Stimulated activated CD4-positive, alpha-beta T cell treated with anti-CD3 and anti-CD28 coated beads, Interleukin-2, amount 100 ng/mL, for 4 hours (primary cell): ENCODE results near the gene EFNB2.

Experiments
- DNase-seq: peaks from one replicate; pipeline ENCODE4 v3.0.0-alpha.2; 2020; ENCODE audit warnings: low read depth

The EFNB2 gene, protein sequence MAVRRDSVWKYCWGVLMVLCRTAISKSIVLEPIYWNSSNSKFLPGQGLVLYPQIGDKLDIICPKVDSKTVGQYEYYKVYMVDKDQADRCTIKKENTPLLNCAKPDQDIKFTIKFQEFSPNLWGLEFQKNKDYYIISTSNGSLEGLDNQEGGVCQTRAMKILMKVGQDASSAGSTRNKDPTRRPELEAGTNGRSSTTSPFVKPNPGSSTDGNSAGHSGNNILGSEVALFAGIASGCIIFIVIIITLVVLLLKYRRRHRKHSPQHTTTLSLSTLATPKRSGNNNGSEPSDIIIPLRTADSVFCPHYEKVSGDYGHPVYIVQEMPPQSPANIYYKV

DNA sequence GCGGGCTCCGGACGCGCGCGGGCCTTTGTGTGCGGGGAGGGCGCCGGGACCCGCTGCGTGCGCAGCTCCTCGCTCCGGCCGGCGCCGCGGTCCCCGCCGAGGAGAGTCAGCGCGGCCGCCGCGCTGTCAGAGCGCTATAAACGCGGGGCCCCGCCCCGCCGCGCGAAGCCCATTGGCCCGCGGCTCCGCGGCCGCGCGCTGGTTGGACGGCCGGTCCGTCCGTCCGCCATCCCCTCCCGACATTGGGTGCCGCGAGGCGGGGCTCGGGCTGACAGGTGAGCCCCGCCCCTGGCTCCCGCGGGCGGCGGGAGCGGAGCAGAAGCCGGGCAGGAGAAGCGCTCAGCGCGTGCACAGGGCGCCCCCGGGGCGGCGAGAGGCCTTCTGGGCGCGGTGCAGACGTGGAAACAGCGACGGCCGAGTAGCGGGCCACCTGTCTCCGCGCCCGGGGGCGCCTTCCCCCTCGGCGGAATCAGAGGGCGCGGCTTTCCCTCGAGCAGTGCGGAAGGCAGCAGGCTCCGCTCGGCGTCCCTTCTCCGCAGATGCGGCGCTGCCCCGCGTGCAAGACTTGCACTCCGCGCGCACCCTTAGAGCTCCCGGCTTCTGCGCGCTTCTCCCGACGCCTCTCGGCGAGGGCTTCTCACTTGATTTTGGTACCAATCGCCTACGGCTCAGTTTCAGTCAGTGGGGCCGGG is at the start of gene EFNB2:
TSS of gene EFNB2 (minus strand) at position 111 of the 692 bp plus-strand sequence. CDS start 698 bp downstream, outside the sequence.
- peak; percentile 81 for DNase-seq

DNA sequence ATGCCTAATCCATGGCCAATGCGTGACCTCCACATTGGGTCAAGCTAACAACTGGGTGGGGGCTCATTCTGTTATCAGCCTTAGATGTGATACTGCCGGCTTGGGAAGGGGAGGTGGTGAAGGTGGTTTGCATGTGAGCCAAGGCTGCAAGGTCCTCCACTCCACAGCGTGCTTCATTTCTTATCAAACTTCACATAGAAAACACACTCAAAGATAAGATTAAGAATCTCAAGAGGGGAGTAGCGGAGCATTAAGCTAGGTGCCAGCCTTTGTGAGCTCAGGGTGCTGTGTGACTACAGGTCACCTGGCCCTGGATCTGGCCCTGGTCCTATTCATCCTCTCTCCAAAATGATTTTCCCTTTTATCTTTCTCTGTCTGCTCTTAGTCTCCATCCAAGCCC is 45.8 kb upstream of the EFNB2 start:
- DNase-seq = no peak

DNA sequence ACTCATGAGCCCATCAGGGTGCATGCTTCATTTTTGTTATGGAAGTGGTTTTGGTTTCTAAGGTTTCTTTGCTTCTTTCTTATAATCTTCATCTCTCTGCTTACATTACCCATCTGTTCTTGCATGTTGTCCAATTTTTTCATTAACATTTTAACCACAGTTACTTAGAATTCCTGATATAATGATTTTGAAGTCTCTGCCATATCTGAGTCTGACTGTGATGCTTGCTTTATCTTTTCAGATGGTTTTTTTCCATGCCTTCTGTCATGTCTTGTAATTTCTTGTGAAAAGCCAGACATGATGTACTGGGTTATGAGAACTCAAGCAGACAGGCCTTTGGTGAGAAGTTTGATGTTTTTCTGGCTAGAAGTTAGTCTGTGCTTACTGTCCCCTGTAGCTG is 40.4 kb upstream of the EFNB2 start:
- DNase-seq = no peak

DNA sequence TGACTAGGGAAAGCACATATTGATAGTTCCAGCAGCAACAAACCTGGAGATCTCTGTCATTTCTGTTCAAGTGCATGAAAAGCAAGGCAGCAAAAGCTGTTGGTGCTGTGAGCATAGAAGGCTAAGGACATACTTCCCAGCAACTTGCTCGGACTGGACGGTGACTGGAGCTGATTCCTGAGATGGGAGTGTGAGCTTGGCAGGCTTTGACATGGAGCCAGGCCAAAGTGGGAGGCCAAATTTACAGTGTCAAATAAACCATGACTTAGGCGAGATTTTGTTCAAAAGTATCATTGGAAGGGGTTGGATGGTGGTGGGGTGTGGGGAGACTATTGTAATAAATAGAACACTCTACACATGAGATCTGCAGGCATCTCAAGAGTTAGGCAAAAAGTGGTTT is 38.4 kb upstream of the EFNB2 start:
- no peak for DNase-seq

DNA sequence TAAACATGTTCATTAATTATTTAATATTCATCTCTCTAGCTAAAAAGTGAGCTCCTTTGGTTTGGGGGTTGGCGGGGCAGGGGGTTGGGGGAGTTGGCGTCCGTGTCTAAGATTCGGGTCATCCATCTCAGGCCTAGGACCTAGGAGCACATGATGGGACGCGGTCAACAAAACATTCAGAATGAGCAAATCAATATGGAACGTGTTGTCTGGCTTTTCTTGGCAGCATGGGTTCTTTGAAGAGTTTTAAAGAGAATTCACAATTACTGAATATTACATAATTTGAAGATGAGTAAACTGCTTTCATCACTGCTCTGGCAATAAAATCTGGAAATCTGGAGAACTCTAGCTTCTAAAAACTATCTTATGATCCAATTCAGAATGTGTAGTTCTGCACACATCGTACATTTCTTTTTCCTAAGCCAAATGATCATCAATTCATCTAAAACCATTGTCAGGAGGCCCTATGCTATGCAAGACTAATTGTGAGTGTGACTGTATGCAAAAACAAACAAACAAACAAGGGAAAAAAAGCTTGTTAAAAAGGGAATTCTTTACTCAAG is 37.9 kb upstream of the EFNB2 start:
- DNase-seq = no peak

DNA sequence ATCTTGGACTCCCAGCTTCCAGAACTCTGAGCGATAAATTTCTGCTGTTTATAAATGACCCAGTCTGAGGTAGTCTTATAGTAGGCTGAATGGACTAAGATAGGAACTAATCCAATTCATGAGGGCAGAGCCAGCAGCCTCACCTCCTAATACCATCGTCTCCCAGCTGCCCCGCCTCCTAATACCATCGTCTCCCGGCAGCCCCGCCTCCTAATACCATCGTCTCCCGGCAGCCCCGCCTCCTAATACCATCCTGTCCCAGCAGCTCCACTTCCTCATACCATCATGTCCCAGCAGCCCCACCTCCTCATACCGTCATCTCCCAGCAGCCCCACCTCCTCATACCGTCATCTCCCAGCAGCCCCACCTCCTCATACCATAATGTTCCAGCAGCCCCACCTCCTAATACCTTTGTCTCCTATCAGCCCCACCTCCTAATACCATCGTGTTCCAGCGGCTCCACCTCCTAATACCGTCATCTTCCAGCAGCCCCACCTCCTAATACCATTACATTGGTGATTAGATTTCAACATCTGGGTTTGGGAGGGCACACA is 34.9 kb upstream of the EFNB2 start:
- DNase-seq = peak; percentile 71

DNA sequence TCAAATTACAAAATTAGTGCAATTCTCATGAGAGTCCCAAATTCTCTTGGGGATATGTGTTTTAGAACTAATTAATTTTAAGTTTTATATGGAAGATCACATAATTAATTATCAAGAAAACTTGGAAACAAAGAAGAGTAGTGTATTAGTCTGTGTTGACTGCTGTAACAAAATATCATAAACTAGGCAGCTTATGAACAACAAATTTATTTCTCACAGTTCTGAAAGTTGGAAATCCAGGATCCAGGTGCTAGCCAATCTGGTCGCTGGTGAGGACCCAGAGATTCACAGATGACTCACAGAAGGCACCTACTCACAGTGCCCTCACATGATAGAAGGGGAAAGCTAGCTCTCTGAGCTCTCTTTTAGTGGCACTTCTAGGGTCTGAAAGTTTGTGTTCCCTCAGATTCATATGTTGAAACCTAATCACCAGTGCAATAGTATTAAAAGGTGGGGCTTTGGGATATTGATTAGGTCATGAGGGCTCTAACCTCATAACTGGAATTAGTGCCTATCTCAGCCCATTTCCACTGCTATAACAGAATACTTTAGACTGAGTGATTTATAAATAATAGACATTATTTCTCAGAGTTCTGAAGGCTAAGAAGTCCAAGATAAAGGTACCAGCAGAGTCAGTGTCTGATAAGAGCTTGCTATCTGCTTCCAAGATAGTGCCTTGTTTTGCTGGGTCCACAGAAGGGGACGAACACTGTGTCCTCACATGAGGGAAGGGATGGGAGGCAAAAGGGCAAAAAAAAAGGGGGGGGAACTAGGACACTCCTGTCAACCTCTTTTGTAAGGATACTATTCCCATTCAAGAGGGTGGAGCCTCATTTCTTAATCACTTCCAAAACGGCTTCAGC is 34.0 kb upstream of the EFNB2 start:
- DNase-seq = no peak

DNA sequence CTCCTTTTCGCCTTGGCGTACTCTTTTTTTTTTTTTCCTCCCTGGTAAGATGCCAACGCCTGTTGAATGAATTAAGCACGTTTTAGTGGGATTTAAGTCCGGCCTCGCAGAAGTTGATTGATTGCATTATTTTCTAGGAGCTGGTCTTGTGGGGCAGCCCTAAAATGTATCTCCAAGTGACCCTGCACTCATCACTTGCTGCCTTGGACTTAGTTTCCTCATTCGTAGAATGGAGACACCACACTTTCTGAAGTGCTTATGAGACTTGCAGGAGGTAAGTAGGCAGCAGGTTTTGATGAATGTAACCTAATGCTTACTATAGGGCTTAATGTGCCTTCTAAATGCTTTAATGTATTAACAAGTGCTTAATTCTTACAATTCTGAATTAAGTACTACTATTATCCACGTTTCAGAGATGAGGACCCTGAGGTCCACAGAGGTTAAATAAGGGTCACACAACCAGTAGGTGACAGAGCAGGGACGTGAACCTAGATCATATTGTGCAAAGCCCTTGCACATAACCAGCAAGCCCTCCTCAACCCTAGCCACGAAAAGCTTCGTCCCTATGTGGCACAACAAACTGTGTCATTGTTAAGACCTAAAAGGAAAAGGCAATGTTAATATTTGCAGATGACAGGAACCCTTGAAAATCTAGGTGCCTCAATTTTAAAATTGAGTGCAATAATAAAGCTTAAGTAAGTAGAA is 33.0 kb upstream of the EFNB2 start:
- no peak for DNase-seq

DNA sequence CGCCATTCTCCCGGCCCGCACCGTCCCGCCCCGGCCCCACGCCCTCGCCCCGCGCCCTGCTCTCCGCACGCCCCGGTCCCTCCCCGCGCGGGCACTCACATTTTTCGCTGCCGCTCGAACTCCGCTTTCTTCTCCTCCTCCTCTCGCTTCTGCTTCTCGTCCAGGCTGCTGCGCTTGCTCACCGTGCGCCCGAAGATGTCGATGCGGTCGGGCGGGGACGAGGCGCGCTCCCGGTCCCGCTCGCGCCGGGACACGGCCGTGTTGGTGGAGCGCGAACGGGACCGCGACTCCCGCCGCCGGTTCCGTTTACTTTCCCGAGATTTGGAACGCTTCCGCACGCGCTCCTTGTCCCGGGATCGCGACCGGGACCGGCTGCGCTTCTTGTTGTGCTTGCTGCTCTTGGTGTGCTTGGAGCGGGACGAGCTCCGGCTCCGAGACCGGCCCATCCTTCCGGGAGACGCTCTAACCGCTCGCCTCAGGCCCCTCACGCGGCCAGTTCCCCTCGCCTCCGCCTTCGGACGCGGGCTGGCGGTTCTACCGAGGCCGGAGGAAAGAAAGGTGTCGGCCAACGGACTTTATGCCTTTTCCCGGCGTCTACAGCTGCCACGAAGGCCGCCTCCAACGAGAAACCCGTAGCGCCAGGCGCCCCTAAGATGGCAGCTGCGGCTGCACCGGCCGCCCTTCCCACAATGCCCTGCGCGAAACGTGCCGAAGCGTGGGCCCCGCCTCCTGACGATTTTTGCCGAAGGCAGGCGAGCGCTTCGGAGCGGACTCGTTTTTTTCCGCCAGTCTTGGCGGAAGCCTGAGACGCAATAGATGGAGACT is 32.2 kb upstream of the EFNB2 start, which contains the start of gene ARGLU1:
TSS of gene ARGLU1 (minus strand) at position 664 of the 825 bp plus-strand sequence. CDS start at position 446, 218 bp downstream.
- DNase-seq = peak; percentile 93

DNA sequence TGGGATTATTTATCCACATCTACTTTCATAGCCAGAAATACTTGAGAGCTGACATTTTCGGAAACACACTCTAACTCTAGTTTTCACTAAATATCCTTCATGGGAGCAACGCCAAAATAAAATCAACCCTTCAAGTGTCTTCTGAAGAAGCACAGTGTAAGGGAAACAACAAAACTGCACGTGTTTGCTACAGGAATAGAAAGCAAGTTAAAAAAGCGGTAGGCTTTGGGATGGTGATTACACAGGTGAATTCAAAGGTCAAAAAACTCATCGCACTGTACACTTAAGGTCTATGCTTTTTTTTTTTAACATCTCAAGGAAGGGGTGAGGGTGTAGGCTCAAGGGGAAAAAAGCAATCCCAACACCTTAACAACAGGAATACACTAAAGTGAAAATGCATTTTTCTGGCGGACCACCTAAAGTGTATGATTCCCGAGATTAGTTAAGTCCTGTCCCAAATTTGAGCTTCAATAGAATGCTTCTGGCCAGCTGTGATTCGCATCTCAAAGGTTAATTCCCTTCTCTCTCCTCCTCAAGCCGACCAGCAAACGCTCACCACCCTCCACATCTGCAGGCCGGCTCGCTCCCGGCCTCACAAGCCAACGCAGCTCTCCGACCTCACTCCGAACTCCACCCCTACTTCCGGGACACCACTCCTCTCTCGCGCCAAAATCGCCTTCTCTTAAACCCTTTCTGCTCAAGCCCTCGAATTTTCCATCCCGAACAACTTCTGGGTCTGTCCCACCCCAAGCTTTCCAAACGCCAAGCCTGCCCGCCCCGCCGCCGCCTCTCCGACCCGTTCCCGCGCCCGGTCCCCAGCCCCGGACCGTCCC is 31.4 kb upstream of the EFNB2 start:
- no peak for DNase-seq

DNA sequence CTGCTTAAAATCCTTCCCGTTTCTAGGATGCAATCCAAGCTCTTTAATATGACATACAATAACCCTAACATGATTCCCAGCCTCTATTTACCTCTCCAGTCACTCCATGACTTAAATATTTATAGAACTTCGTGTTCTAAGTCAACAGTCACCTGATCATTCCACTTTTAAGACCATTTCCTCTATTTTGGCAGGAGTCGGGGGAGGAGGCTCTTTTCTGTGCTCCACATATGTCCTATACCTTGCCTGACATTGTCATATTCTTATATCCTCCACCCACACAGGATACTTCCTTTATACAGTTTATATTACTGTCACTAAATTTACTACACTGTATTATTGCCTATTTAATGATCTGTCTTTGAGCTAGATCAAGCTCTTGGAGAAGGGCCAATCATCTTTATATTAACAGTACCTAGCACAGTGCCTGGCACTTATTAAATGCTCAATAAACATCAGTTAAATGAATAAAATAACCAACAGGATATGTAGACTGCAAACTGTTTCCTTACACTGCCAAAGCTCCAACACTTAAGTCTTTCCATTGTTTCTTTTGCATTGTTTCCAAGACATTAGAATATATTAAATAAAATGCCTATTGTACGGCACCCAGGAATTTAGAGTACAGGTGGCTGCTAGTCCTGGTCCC is 29.8 kb upstream of the EFNB2 start:
- DNase-seq = no peak

DNA sequence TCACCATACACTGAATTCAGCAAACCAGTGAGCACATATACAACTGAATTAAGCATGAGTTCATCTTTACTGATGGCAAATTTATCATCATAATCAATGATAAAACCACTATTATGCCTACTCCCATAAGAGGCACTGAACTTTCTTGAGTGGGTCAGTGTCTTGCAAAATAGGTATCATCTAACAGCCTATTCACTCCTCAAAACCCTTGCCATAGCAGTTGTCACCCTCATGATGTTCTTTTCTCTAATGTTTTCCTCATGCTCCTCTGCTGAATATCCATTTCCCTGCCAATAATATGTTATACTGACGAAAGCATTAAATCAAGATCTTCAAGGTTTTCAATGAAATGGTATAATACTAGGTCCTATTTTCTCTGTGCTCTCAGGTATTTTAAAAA is 26.8 kb upstream of the EFNB2 start:
- DNase-seq = no peak

DNA sequence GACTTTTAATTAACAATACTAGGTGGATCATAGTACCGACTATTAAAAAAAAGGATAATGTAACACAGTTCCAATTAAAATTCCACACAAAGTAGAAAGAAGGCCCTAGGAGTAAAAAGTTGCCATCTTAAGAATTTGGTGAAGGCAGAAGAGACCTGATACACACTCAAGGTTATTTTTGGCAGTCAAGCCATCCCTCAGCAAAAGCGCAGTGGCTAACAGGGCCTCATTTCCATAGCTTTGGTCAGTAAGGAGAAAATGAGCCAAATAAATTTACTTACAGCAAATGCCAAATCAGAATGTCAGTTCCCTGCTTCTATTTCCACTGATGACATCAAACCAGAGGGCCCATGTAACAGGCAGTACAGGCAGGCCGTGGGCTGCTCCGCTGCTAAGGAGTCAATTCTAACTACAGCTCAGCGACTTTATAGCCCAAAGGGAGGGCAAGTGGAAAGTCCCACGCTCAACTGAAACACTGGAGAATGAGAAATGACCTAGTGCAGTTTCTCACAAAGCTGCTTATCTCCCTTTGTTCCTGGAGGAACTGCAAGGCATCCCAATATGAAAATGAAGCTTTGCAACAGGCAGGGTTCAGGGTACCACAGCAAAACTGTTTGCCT is 26.2 kb upstream of the EFNB2 start:
- DNase-seq = peak; percentile 42

DNA sequence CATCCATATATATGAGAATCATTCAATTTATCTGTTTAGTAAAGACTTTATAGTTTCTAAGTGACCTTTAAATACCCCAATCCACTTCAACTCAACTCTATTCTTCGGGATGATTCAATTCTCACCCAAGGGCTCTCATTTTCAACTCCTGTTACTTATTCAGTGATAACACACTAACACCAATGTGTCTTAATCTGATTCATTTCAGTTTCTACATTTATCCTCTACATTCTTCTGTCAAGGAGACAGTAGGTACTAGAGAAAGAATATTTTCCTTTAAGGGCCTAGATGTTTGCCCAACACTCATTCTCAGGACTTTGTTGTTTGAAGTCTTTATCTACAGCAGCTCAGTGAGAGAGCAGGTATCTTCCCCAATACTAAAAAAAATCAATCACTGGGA is 25.4 kb upstream of the EFNB2 start:
- DNase-seq = no peak

DNA sequence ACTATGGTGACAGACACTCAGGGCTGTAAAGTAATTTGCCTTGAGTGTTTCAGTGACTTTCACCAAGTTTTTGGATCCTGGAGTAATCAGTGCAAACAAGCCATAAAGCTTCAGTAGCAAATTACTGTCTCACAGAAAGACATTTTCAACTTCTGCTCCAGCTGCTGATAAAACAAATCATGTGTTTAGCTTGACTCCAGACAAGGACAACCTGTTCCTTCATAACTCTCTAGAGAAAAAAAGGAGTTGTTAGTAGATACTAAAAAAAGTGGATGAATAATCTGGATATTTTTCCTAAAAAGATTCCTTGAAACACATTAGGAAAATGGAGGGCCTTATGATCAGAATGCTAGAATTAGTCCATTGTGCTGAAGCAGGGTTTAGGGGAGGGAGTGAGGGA is 23.1 kb upstream of the EFNB2 start:
- no peak for DNase-seq

DNA sequence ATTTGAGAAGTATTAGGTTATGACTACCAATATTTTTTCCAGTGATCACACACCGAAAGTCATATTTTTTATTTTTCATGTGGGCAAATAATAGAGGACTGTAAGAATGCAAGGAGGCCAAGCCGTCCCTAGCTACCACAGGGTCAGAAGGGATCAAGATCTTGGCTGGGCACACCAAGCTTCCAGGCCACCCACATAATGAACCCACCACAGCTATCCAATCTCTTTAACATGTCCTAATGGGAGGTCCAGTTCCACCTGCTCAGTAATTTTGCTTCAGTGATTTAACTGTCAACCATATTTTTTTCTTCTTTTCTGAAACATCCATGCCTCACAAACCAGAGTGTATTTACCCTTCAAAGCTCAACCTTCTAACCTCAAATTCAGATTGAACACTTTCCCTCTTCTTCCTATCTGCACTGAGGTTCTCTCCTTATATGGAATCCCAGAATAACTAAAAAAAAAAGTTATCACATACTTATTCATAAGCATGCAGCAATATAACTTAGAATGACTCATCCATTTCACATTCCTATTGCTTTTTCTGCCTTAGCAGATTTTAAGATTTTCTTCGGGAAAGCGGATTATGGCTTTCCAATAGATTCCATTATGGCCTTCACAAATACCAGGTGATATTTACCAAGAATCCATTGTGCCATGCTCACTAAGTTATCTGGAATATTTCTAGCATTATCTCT is 20.3 kb upstream of the EFNB2 start:
- no peak for DNase-seq

DNA sequence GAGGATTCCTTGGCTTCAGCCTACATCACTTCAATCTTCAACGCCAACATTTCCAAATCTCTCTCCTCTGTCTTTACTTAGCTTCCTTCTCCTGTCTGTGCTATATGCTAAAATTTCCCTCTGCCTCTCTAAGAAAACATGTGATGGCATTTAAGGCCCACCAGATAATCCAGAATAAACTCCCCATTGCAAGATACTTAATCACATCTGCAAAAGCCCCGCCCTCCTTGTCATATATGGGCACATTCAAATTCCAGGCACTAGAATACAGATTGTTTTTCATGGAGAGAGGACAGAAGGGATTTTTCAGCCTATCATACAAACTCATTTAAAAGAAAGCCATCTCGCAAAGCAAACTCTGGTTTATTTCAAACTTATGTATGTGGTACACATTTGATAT is 16.3 kb upstream of the EFNB2 start:
- no peak for DNase-seq

DNA sequence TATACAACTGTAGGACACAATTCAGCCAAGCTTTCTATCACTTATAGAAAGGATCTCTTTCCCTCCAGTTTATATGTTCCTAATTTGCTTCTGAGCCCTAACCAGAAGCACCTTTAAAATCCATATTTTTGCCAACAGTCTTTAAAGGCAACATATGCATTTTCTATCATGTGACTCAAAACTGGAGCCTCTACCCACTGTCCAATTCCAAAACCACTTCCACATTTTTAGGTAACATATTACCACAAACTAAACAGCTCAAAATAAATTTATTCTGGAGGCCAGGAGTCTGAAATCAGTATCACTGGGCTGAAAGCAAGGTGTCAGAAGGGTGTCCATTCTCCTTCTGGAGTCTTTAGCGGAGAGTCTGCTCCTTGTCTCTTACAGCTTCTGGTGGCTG is 15.9 kb upstream of the EFNB2 start:
- DNase-seq = no peak
